Right lobe of liver (tissue), 4 donors: ENCODE data around the gene SGCA.

Source experiments
- CTCF ChIP-seq, 4 donors: fragments of 200-600 bp in 3 of 4; fragments of 450-650 bp in 1 of 4; IDR thresholded peaks; one replicate each; pipeline versions ENCODE4 v1.5.1 to v1.8.0; 2016 to 2022; ENCODE audit warnings: antibody characterized with exemption in 4 of 4, mild to moderate bottlenecking in 2 of 4
- POLR2A ChIP-seq: fragments of 450-650 bp; IDR thresholded peaks from one replicate; pipeline ENCODE4 v1.6.1; 2017; ENCODE audit warnings: antibody characterized with exemption, mild to moderate bottlenecking
- donor health status: DM: no; HTN: no; CAD: no.
- donor health status: DM: no; HTN: no; CAD: no.
- donor health status: DM: no; HTN: yes; CAD: no.

GRCh38 chr17:50146230-50146926, 19.4 kb upstream of the SGCA start:
- TF ChIP-seq POLR2A (no peak), CTCF (IDR thresholded peaks at IDR 0.05) (peak in 1 of 4 donors; percentile 10)
